ENCODE data around the gene STARD13.

The STARD13 gene

DNA sequence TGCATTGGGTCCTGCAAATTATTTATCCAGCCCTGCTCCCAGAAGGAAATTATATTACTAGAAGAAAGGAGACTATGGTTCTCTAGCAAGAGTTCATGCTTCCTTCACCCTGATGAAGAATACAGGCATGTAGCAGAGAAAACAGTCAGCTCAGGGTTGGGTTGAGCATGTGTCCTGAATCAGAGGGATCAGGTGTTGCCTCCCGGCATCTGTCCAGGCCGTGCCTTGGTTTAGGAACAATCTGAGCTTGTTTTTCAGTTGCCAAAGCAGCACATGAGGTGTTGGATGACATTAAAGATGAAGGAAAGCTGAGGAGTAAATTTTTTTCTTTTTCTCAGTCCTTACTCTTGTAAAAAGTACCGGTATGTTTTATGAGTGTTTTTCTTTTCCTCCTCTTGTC is 207.3 kb downstream of the STARD13 start:
- in situ Hi-C loops (cut with HindIII; ENCODE audit: low pct_ligation_motif_present, low sequenced_read_pairs), result no loop called here
- no peak overlapping the region for H3K27ac ChIP-seq
- H3K4me3 ChIP-seq (ENCODE audit: low read depth, low read length), result no peak overlapping the region
- H3K27me3 ChIP-seq (replicated peaks), result no peaks in the 10 kb centered on the region
- H3K36me3 ChIP-seq (replicated peaks), result no peaks in the 10 kb centered on the region
- TF ChIP-seq, protein P1, sequence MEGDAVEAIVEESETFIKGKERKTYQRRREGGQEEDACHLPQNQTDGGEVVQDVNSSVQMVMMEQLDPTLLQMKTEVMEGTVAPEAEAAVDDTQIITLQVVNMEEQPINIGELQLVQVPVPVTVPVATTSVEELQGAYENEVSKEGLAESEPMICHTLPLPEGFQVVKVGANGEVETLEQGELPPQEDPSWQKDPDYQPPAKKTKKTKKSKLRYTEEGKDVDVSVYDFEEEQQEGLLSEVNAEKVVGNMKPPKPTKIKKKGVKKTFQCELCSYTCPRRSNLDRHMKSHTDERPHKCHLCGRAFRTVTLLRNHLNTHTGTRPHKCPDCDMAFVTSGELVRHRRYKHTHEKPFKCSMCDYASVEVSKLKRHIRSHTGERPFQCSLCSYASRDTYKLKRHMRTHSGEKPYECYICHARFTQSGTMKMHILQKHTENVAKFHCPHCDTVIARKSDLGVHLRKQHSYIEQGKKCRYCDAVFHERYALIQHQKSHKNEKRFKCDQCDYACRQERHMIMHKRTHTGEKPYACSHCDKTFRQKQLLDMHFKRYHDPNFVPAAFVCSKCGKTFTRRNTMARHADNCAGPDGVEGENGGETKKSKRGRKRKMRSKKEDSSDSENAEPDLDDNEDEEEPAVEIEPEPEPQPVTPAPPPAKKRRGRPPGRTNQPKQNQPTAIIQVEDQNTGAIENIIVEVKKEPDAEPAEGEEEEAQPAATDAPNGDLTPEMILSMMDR (IDR thresholded peaks at IDR 0.05; ENCODE audit: low read depth, low read length, missing control alignments), result no peak
- DNase-seq, result no peak

DNA sequence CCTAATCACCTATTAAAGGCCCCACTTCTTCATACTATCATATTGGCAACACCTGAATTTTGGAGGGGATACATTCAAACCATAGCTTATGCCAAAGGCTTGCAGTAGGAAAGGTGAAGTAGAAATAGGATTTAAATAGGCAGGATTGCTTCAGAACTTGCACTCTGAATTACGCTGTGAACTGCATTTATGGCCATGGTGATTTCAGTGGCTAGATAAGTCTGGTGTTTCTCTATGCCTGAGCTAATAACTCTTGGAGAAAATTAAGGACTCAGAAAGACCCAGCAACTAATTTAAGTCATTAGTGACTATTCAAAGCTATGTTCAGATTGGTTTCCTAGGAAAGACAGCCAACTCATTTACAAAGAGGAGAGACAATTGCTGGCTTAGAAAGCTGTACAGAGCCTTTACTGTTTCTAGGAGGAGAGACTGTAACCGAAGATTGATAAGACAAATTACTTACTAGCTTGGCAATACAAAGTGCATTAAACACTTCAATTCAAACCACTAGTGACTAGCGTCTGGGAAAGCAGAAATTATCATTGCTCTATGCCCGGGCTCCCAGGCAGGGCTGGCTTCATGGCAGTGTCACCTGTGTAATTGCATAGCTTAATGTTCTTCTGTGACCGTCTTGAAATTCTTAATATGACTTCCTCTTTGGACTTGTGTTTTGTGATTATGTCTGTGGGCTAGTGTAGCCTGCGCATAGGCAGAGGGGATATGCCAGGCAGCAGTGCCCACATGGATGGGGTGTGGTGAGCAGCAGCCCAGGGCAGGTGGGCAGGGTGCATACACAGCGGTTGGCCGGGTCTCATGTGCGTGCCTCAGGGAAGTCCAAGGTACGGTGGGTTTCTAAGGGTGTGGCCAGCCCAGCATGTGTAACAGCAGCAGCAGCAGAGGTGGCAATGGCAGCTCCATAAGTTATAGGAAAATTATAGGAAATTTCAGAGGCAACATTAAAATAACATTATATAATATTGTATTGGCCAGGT is 209.3 kb downstream of the STARD13 start:
- Histone ChIP-seq H3K27me3 (replicated peaks) (no peaks in the 10 kb centered on the region), H3K36me3 (replicated peaks) (no peaks in the 10 kb centered on the region), H3K4me3 (ENCODE audit: low read depth, low read length) (no peak overlapping the region), H3K27ac (no peak overlapping the region)
- in situ Hi-C loops (cut with HindIII; ENCODE audit: low pct_ligation_motif_present, low sequenced_read_pairs), result no loop called here
- no peak for DNase-seq
- TF ChIP-seq, protein P1 (IDR thresholded peaks at IDR 0.05; ENCODE audit: low read depth, low read length, missing control alignments), result no peak

DNA sequence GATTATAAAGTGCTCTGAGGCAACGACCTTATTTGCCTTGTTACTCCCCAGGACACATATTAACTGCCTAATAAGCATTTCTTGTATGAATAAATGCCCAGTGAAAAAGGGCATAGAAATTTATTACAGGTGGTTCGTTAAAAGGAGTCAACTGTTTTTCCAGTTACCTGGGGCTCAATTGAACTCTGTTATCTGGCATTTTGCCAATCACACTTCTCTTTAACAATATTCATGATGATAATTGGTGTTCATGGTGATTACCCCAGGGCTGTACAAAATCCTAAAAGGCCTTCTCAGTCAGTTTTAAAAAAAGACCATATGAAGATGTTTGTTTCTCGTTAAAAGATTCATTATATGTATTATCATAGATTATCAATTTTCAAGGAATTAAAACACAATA is 212.2 kb downstream of the STARD13 start:
- no peaks in the 10 kb centered on the region for H3K27me3 ChIP-seq (replicated peaks)
- no peak for DNase-seq
- in situ Hi-C loops (cut with HindIII; ENCODE audit: low pct_ligation_motif_present, low sequenced_read_pairs), result no loop called here
- no peak overlapping the region for H3K27ac ChIP-seq
- TF ChIP-seq, protein P1 (IDR thresholded peaks at IDR 0.05; ENCODE audit: low read depth, low read length, missing control alignments), result no peak
- no peaks in the 10 kb centered on the region for H3K36me3 ChIP-seq (replicated peaks)
- H3K4me3 ChIP-seq (ENCODE audit: low read depth, low read length), result no peak overlapping the region

DNA sequence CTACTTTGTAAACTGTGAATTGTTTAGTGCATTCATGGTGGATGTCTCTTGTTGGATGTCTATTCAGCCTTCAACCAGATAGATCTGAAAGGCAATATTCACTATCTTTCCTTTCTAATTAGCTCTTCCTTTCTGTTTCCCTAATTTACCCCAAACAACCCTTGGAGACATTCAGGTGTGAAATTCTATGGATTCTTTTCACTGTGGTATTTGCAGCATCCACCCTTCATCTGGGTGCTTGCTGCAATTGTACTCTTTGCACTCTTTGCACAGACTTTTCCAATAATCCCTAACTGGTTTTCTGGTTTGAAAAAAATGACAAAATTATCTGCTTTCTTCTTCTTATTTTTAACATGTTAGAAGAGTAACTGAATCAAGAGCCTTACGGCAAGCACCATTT is 212.8 kb downstream of the STARD13 start:
- H3K4me3 ChIP-seq (ENCODE audit: low read depth, low read length), result no peak overlapping the region
- H3K27ac ChIP-seq, result no peak overlapping the region
- TF ChIP-seq, protein P1 (IDR thresholded peaks at IDR 0.05; ENCODE audit: low read depth, low read length, missing control alignments), result no peak
- in situ Hi-C loops (cut with HindIII; ENCODE audit: low pct_ligation_motif_present, low sequenced_read_pairs), result no loop called here
- DNase-seq, result no peak
- H3K27me3 ChIP-seq (replicated peaks), result no peaks in the 10 kb centered on the region
- no peaks in the 10 kb centered on the region for H3K36me3 ChIP-seq (replicated peaks)

DNA sequence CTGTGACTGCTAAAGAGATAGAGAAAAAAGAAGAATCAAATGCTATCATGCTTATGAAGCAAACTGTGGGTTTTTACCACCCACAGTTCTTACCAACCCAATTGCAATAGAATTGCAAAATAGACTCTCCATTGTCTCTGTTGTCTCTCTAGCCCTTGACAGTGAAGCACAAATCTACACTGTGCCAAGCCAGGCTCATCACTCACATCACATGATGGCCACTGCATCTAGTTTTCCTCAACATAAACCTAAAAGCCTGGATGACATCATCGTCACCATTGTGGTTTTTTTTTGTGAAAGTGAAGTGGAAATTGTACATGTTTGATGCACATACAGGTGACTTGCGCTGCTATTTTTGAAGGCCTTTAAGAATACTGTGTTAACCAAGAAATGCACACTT is 213.3 kb downstream of the STARD13 start:
- Histone ChIP-seq H3K27ac (no peak overlapping the region), H3K36me3 (replicated peaks) (no peaks in the 10 kb centered on the region), H3K4me3 (ENCODE audit: low read depth, low read length) (no peak overlapping the region), H3K27me3 (replicated peaks) (no peaks in the 10 kb centered on the region)
- in situ Hi-C loops (cut with HindIII; ENCODE audit: low pct_ligation_motif_present, low sequenced_read_pairs), result no loop called here
- TF ChIP-seq, protein P1 (IDR thresholded peaks at IDR 0.05; ENCODE audit: low read depth, low read length, missing control alignments), result no peak
- no peak for DNase-seq
